Measurements from ENCODE around the gene NSMCE1. TPM values are rescaled to one million over a fixed set of nuclear protein-coding genes. Genes with fewer than 3 reads are reported as not detected.

The NSMCE1 gene
- total and polyA plus RNA-seq, 2 of the 8 experiments (the other 6 are each of a cell fraction or from before 2014, with no cell fraction given): 8.1 to 16.6 TPM

GRCh38 chr16:27251541-27252205 is 16.9 kb downstream of the NSMCE1 start:
- Histone ChIP-seq H4K20me1 (replicated peaks in 1 of 2; ENCODE audit: control insufficient read depth in 1 of 2, insufficient read depth in 2 of 2, low read length in 2 of 2) (no peaks in the 10 kb centered on the region), H3K14ac (ENCODE audit: insufficient read length) (no peak overlapping the region), H3K23me2 (ENCODE audit: low read depth, low read length) (no peaks in the 10 kb centered on the region), H3K36me3 (ENCODE audit: control insufficient read depth in 2 of 4, insufficient read depth in 4 of 4, low read length in 3 of 4) (no peaks in the 10 kb centered on the region; a peak in 1 of 8 replicates), H3K4me3 (ENCODE audit: extremely low read depth in 1 of 4, insufficient read depth in 2 of 4, low read depth in 3 of 4, low read length in 4 of 4) (no peak overlapping the region), H2BK20ac (ENCODE audit: low read length) (no peak overlapping the region), H3K79me1 (ENCODE audit: low read depth, low read length) (no peaks in the 10 kb centered on the region), H4K8ac (ENCODE audit: extremely low read depth, insufficient read depth, low read length) (no peak overlapping the region), H2BK12ac (ENCODE audit: low read depth, low read length) (no peak overlapping the region), H3K9me3 (ENCODE audit: insufficient read depth in 2 of 2, low read depth in 1 of 2, low read length in 1 of 2) (no peaks in the 10 kb centered on the region), H3K4me1 (replicated peaks in 1 of 4; ENCODE audit: control insufficient read depth in 3 of 4, insufficient read depth in 4 of 4, low read length in 3 of 4) (no peaks in the 10 kb centered on the region), H2BK5ac (ENCODE audit: low read depth, low read length) (no peak overlapping the region), H2BK120ac (replicated peaks; ENCODE audit: low read depth, low read length) (no peak overlapping the region), H3K9ac (replicated peaks in 1 of 4; ENCODE audit: extremely low read depth in 1 of 4, low read depth in 3 of 4, low read length in 3 of 4) (no peak overlapping the region), H3K27ac (ENCODE audit: low read depth, low read length) (no peak overlapping the region), H3K56ac (replicated peaks; ENCODE audit: insufficient read length, low read depth, low read length) (no peak overlapping the region), H3K79me2 (ENCODE audit: control insufficient read depth in 1 of 2, insufficient read depth in 2 of 2, low read length in 2 of 2) (no peaks in the 10 kb centered on the region), H3K18ac (ENCODE audit: extremely low read depth, low read length) (no peak overlapping the region), H4K91ac (replicated peaks; ENCODE audit: insufficient read length, low read length) (no peak overlapping the region), H3K4me2 (ENCODE audit: insufficient read depth in 1 of 2, low read depth in 2 of 2, low read length in 2 of 2) (no peak overlapping the region), H2AFZ (ENCODE audit: low read length) (no peak overlapping the region), H3K27me3 (replicated peaks in 1 of 4; ENCODE audit: control insufficient read depth in 3 of 4, extremely low read depth in 1 of 4, insufficient read depth in 3 of 4, low read length in 3 of 4) (no peaks in the 10 kb centered on the region), H2AK5ac (ENCODE audit: low read depth, low read length) (no peak overlapping the region), H2BK15ac (ENCODE audit: low read length) (no peak overlapping the region), H3K4ac (replicated peaks; ENCODE audit: insufficient read length, low read depth, low read length) (no peak overlapping the region), H4K5ac (ENCODE audit: insufficient read length, low read depth, low read length) (no peak overlapping the region), H3K23ac (ENCODE audit: insufficient read length) (no peak overlapping the region)
- POLR2A ChIA-PET (ENCODE audit: partially characterized antibody): interaction anchor here (0.5 kb wide), 1 partner anchor 506 kb away, joined by 3 read pairs; no protein-coding TSS in a partner anchor
- DNase-seq (ENCODE audit: low read depth in 1 of 2, low spot score in 2 of 2) (no peak), FAIRE-seq (no peak)
- CTCF ChIA-PET (ENCODE audit: partially characterized antibody): interaction anchor here (0.8 to 2.7 kb wide), 4 partner anchors 20 to 123 kb away, joined by 3 to 11 read pairs (median 4); no protein-coding TSS in a partner anchor
- WGBS, 2 experiments (ENCODE audit: extremely low coverage in 1 of 2, insufficient coverage in 1 of 2, insufficient read length in 1 of 2, insufficient replicate concordance in 2 of 2, low coverage in 1 of 2, low lambda C conversion rate in 2 of 2, missing lambda C conversion rate in 1 of 2): 91% methylated on average over 8 of the region's 8 CpGs; no CpG with 5 or more reads in 1 of the 2 experiments
- no peak for TF ChIP-seq JUND (IDR thresholded peaks at IDR 0.05; ENCODE audit: low read length)
- TF ChIP-seq JUN (IDR thresholded peaks at IDR 0.05; ENCODE audit: low read depth, low read length): no peak
- no peak for TF ChIP-seq PHF8 (conservative IDR thresholded peaks at IDR 0.05; ENCODE audit: low read depth, low read length)
- TF ChIP-seq CBX8 (IDR thresholded peaks at IDR 0.05; ENCODE audit: borderline replicate concordance, low read depth, low read length): no peak
- no peak for TF ChIP-seq EP300 (IDR thresholded peaks at IDR 0.05; ENCODE audit: borderline replicate concordance in 1 of 2, low read depth in 2 of 2, low read length in 2 of 2)
- TF ChIP-seq RFX5 (IDR thresholded peaks at IDR 0.05; ENCODE audit: borderline replicate concordance, low read depth, low read length): no peak
- TF ChIP-seq SIX5 (IDR thresholded peaks at IDR 0.05; ENCODE audit: low read depth, low read length): no peak
- TF ChIP-seq FOSL1 (IDR thresholded peaks at IDR 0.05; ENCODE audit: insufficient read depth, low read depth, low read length): no peak
- TF ChIP-seq RXRA (IDR thresholded peaks at IDR 0.05; ENCODE audit: insufficient read depth, low read depth, low read length): no peak
- TF ChIP-seq HDAC2 (IDR thresholded peaks at IDR 0.05; ENCODE audit: borderline replicate concordance in 1 of 2, low read depth in 2 of 2, low read length in 2 of 2): no peak
- TF ChIP-seq KDM5A (IDR thresholded peaks at IDR 0.05; ENCODE audit: low read length): no peak
- no peak for TF ChIP-seq NANOG (IDR thresholded peaks at IDR 0.05; ENCODE audit: insufficient read depth, low read depth, low read length, poor library complexity, severe bottlenecking)

Data from H1 (cell line).